ENCODE measurements around the gene SLC35C1. TPM values are rescaled to one million over a fixed set of nuclear protein-coding genes. Genes with fewer than 3 reads are reported as not detected.

Gene SLC35C1
- total RNA-seq, 3 donors from 2014 or later: 26.6 to 47.8 (median 35.6) TPM

GRCh38 chr11:45827123-45827522, 22.2 kb downstream of the SLC35C1 start:
- H3K9me3 ChIP-seq: no peaks in the 10 kb centered on the region
- intact Hi-C loops (cut with DNase I, micrococcal nuclease): no loop called here
- no peak for DNase-seq
- no peak for TF ChIP-seq CTCF (IDR thresholded peaks at IDR 0.05)
- H3K4me3 ChIP-seq: no peak overlapping the region
- no peaks in the 10 kb centered on the region for H3K36me3 ChIP-seq (ENCODE audit: low read depth)
- no peaks in the 10 kb centered on the region for H3K4me1 ChIP-seq (ENCODE audit: low read depth)
- no peak for ATAC-seq

GRCh38 chr11:45828996-45829395, 24.0 kb downstream of the SLC35C1 start:
- no peaks in the 10 kb centered on the region for H3K4me1 ChIP-seq (ENCODE audit: low read depth)
- no peak for TF ChIP-seq CTCF (IDR thresholded peaks at IDR 0.05)
- H3K9me3 ChIP-seq: no peaks in the 10 kb centered on the region
- DNase-seq (no peak), ATAC-seq (no peak)
- H3K4me3 ChIP-seq: no peak overlapping the region
- intact Hi-C loops (cut with DNase I, micrococcal nuclease): no loop called here
- no peaks in the 10 kb centered on the region for H3K36me3 ChIP-seq (ENCODE audit: low read depth)

GRCh38 chr11:45830596-45830995, 25.6 kb downstream of the SLC35C1 start:
- ATAC-seq: no peak
- DNase-seq: no peak
- TF ChIP-seq CTCF (IDR thresholded peaks at IDR 0.05): no peak

GRCh38 chr11:45832811-45833441, 28.0 kb downstream of the SLC35C1 start:
- intact Hi-C loops (cut with DNase I, micrococcal nuclease): no loop called here
- H3K36me3 ChIP-seq (ENCODE audit: low read depth): no peaks in the 10 kb centered on the region
- DNase-seq (no peak), ATAC-seq (no peak)
- no peaks in the 10 kb centered on the region for H3K4me1 ChIP-seq (ENCODE audit: low read depth)
- H3K9me3 ChIP-seq: no peaks in the 10 kb centered on the region
- no peak for TF ChIP-seq CTCF (IDR thresholded peaks at IDR 0.05)
- H3K4me3 ChIP-seq: no peak overlapping the region

More at GRCh38 chr11:45830596-45830995, 25.6 kb downstream of the SLC35C1 start:
- intact Hi-C loops (cut with DNase I, micrococcal nuclease): no loop called here
- Histone ChIP-seq H3K36me3 (ENCODE audit: low read depth) (no peaks in the 10 kb centered on the region), H3K4me1 (ENCODE audit: low read depth) (no peaks in the 10 kb centered on the region), H3K9me3 (no peaks in the 10 kb centered on the region), H3K4me3 (no peak overlapping the region)

GRCh38 chr11:45833761-45834160, 28.8 kb downstream of the SLC35C1 start:
- Histone ChIP-seq H3K36me3 (ENCODE audit: low read depth) (no peaks in the 10 kb centered on the region), H3K9me3 (no peaks in the 10 kb centered on the region), H3K4me3 (no peak overlapping the region), H3K4me1 (ENCODE audit: low read depth) (no peaks in the 10 kb centered on the region)
- no peak for ATAC-seq
- DNase-seq: no peak
- no peak for TF ChIP-seq CTCF (IDR thresholded peaks at IDR 0.05)
- intact Hi-C loops (cut with DNase I, micrococcal nuclease): no loop called here

All from mucosa of descending colon (tissue), 3 donors.